HUES64 (cell line): ENCODE measurements around the gene BARX2.

Experiments
- H3K27ac ChIP-seq: 2 replicates; pipeline ENCODE4 v1.7.0; 2013; ENCODE audit warnings: low read depth, low read length, inconsistent platforms
- H3K27me3 ChIP-seq: 2 replicates; pipeline ENCODE4 v1.6.1; 2013; ENCODE audit warnings: mild to moderate bottlenecking, low read length; ENCODE audit not compliant: insufficient read depth
- H3K36me3 ChIP-seq: 2 replicates; pipeline ENCODE4 v1.6.1; 2013; ENCODE audit warnings: mild to moderate bottlenecking, low read length; ENCODE audit not compliant: insufficient read depth
- H3K4me1 ChIP-seq: 2 replicates; pipeline ENCODE4 v1.6.1; 2013; ENCODE audit warnings: mild to moderate bottlenecking, low read length, moderate library complexity; ENCODE audit not compliant: insufficient read depth
- H3K4me3 ChIP-seq: 2 replicates; pipeline ENCODE4 v1.5.1; 2013; ENCODE audit warnings: mild to moderate bottlenecking, low read length, moderate library complexity
- H3K9ac ChIP-seq: 2 replicates; pipeline ENCODE4 v1.6.1; 2013; ENCODE audit warnings: mild to moderate bottlenecking, low read depth, low read length
- H3K9me3 ChIP-seq: 2 replicates; pipeline ENCODE4 v1.6.1; 2013; ENCODE audit warnings: low read depth, low read length; ENCODE audit not compliant: insufficient read depth
- WGBS: fragments of 150-250, 120-280 bp; methylation state at CpG from one replicate; pipeline ENCODE4 v1.1.7; 2013; ENCODE audit warnings: missing lambda C conversion rate; 5-methylcytosine and 5-hydroxymethylcytosine counted together

The BARX2 gene

DNA sequence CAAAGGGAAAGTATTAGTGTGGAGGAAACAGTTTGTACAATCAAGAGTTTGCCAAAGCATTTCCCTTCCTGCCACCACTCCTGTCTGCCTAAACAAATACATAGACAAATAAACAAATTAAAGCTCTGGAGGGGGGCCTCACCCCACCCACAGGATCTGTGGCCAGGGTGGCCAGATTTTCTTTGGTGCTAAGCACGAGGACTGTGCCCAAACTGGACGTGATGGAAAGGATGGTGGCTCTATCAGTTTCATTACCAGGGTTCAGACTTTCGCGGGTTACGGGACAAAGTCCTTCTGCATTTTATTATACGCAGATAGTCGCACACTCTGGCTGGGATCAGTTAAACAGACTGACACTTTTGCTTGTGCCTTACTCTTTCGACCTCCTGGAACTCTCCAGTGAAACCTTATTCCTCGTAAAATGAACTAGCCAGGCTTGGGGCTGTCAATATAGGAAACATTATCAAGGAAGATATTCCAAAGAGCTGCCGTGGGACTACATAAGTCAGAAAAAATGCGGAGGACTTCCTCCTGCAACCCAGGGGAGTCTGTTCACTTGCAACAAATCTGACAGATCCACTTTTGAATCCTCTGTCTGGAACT, 11.2 kb downstream of the BARX2 start:
- no peaks in the 10 kb centered on the region for H3K4me1 ChIP-seq
- peaks cover 10% of the 10 kb centered on the region; the same call in 1 of the 2 replicates for H3K27me3 ChIP-seq
- H3K27ac ChIP-seq, result no peak overlapping the region

DNA sequence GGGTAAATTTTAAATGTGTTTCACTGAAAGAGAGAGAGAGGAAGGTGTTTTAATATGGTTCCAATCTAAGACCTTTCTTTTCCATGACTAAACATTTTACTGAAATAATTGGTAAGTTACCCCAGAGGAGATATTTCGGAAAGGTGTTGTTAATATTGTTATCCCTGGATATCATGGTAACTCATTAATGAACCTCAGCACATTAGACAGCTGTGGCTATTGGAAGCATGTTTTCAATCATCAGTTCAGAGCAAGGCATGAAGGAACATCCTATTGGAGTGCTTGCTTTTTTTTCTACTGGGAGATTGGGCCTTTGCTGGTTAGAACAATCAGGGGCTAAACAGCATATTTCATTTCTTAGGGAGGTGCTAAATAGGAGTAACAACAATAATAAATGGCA, 11.8 kb downstream of the BARX2 start:
- H3K4me1 ChIP-seq, result no peaks in the 10 kb centered on the region
- no peak overlapping the region for H3K27ac ChIP-seq
- peaks cover 10% of the 10 kb centered on the region; the same call in 1 of the 2 replicates for H3K27me3 ChIP-seq
- H3K4me3 ChIP-seq, result no peak overlapping the region
- 100% methylated on average over 1 of the region's 1 CpG for WGBS
- no peak overlapping the region for H3K9ac ChIP-seq
- H3K36me3 ChIP-seq, result no peaks in the 10 kb centered on the region
- H3K9me3 ChIP-seq, result no peaks in the 10 kb centered on the region

More for the DNA sequence above, 11.2 kb downstream of the BARX2 start:
- Histone ChIP-seq H3K9me3 (no peaks in the 10 kb centered on the region), H3K36me3 (no peaks in the 10 kb centered on the region), H3K9ac (no peak overlapping the region), H3K4me3 (no peak overlapping the region)
- 92% methylated on average over 11 of the region's 11 CpGs for WGBS

DNA sequence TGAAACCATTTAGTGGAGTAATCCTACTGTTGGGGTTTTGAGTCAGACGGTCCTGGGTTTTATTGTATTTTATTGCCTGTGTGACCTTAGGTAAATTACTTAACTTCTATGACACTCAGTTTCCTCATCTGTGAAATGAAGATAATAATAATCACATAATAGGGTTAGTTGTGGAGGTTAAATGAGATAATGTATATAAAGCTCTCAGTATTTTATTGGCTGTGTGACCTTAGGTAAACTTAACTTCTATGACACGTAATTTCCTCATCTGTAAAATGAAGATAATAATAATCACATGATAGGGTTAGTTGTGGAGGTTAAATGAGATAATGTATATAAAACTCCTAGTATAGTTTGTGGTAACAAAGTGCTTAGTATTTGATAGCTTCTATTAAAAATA, 13.2 kb downstream of the BARX2 start:
- no peaks in the 10 kb centered on the region for H3K4me1 ChIP-seq
- H3K9me3 ChIP-seq, result no peaks in the 10 kb centered on the region
- no peak overlapping the region for H3K4me3 ChIP-seq
- no peak overlapping the region for H3K9ac ChIP-seq
- H3K36me3 ChIP-seq, result no peaks in the 10 kb centered on the region
- H3K27me3 ChIP-seq, result peaks cover 4% of the 10 kb centered on the region; the same call in 1 of the 2 replicates
- H3K27ac ChIP-seq, result no peak overlapping the region
- WGBS, result 78% methylated on average over 1 of the region's 2 CpGs

DNA sequence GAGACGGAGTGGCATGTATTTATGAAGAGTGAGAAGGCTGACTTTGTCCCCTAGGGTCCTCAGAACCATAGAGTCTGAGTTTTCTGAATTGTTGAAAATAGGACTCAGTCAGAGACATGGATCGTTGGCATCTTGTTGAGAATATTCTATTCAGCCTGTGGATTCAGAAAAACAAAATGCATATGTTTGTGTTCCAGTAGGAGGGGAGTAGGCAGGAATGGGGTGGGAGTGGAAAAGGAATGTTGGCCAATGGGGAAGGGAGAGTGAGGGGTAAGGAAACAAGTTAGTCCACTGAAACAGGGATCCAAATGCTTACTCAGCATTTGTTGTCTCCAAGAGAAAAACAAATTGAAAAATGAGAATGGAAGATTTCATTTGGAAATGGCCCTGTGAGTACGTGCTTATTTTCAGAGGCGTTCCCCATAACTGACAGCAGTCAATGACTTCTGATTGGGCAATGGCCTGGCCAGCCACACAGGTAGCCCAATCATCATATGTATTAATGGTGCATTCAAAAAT, 14.7 kb downstream of the BARX2 start:
- H3K27me3 ChIP-seq, result peaks cover 4% of the 10 kb centered on the region; the same call in 1 of the 2 replicates
- H3K9ac ChIP-seq, result no peak overlapping the region
- no peak overlapping the region for H3K27ac ChIP-seq
- no peaks in the 10 kb centered on the region for H3K4me1 ChIP-seq
- 94% methylated on average over 4 of the region's 4 CpGs for WGBS
- H3K36me3 ChIP-seq, result no peaks in the 10 kb centered on the region
- H3K4me3 ChIP-seq, result no peak overlapping the region
- no peaks in the 10 kb centered on the region for H3K9me3 ChIP-seq

DNA sequence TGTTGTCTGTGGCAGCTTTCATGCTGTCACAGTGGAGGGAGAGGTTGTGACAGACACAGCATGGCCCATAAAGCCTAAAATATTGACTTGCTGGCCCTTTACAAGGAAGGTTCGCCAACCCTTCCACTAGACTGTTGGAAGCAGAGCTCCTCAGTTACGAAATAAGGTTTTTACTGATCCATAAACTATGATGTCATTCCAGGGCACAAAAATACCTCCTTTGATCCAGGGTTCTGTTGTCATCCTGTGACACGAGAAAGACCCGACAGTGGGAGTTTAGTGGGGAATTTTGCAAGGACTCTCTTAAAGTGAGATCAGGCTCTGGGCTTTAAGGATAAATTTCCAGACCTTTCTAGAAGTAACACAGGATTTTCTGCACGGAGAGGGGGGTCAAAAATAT, 15.7 kb downstream of the BARX2 start:
- H3K4me3 ChIP-seq, result no peak overlapping the region
- no peaks in the 10 kb centered on the region for H3K9me3 ChIP-seq
- no peaks in the 10 kb centered on the region for H3K36me3 ChIP-seq
- WGBS, result 87% methylated on average over 5 of the region's 5 CpGs
- H3K27ac ChIP-seq, result no peak overlapping the region
- 0 out of 2 replicates have a peak, but pooled peaks cover 1% of the 10 kb centered on the region for H3K27me3 ChIP-seq
- H3K4me1 ChIP-seq, result no peaks in the 10 kb centered on the region
- no peak overlapping the region for H3K9ac ChIP-seq

DNA sequence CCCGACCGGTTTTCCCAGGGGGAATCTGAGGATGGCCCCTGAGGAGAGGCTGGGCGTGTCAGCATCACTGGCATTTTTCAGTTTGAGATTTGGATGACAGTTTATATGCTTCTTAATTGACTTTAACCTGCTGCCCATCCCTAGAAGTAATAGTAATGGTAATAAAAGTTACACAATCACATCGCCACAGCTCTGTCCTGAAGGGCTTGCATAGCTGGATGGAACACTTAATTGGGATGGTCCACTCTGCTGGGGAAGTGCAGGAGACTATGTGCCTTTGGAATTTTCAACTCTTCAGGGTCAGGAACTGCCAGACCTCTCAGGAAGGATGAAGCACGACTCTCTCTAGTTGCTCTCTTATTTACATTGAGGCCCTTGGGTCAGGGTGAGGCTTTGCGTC, 16.2 kb downstream of the BARX2 start:
- Histone ChIP-seq H3K9me3 (no peaks in the 10 kb centered on the region), H3K4me3 (no peak overlapping the region), H3K9ac (no peak overlapping the region), H3K36me3 (no peaks in the 10 kb centered on the region), H3K27ac (no peak overlapping the region), H3K27me3 (no peaks in the 10 kb centered on the region), H3K4me1 (no peaks in the 10 kb centered on the region)
- 88% methylated on average over 6 of the region's 6 CpGs for whole genome bisulfite sequencing

DNA sequence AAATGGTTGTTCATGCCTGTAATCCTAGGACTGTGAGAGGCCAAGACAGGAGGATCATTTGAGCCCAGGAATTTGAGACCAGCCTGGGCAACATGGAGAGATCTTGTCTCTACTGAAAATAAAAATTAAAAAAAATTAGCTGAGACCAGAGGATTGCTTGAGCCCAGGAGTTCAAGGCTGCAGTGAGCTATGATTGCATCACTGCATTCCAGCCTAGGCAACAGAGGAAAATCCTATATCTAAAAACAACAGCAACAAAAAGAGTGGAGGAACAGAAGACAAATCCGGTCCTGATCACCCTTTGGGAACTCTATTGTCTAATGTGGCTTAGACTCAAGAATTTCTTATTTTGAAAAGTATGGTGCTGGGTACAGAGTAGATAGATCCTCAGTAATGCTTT, 17.3 kb downstream of the BARX2 start:
- Histone ChIP-seq H3K9me3 (no peaks in the 10 kb centered on the region), H3K36me3 (no peaks in the 10 kb centered on the region), H3K27ac (no peak overlapping the region), H3K27me3 (no peaks in the 10 kb centered on the region), H3K9ac (no peak overlapping the region), H3K4me3 (no peak overlapping the region), H3K4me1 (no peaks in the 10 kb centered on the region)
- WGBS, result 88% methylated on average over 1 of the region's 1 CpG

DNA sequence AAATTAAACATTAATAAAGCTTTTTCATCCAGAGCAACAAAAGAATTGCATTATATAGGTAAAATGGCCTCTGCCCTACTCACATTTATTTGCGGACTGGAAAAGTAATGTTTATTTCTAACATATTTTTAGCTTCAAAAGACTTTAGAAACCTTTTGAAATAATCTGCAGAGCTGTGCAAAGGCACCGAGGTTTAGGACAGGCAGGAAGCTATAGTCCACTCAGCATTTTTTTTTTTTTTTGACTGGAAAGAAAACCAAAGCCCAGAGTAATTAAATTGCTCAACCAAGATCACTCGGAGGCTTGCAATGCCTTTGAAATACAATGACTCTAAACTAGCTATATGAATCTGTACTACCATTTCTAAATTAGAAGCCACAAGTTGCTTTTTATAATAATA, 19.1 kb downstream of the BARX2 start:
- Histone ChIP-seq H3K4me3 (no peak overlapping the region), H3K27ac (no peak overlapping the region), H3K27me3 (no peaks in the 10 kb centered on the region), H3K9me3 (no peaks in the 10 kb centered on the region), H3K9ac (no peak overlapping the region), H3K36me3 (no peaks in the 10 kb centered on the region), H3K4me1 (no peaks in the 10 kb centered on the region)
- WGBS, result 93% methylated on average over 2 of the region's 3 CpGs

DNA sequence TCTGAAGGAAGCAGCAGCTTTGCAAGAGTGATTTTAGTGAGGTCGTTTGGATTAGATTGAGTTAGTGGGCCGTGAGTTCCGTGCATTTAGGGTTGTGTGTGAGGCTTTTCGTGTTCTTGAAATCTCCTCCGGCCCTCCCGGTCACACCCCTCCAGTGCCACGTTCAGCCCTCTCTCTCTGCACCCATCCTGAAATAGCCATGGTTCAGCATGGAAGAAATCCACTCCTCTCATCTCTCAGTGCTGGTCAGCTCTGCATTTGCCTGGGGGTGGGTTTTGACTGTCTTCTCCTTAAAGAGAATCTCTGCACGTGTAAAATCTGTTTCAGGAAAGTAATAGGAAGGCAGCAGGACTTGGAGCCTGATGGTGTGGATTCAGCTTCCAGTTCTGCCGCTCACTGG, 19.8 kb downstream of the BARX2 start:
- WGBS, result 80% methylated on average over 9 of the region's 9 CpGs
- Histone ChIP-seq H3K9me3 (no peaks in the 10 kb centered on the region), H3K36me3 (no peaks in the 10 kb centered on the region), H3K4me1 (no peaks in the 10 kb centered on the region), H3K27ac (no peak overlapping the region), H3K27me3 (no peaks in the 10 kb centered on the region), H3K4me3 (no peak overlapping the region), H3K9ac (no peak overlapping the region)

DNA sequence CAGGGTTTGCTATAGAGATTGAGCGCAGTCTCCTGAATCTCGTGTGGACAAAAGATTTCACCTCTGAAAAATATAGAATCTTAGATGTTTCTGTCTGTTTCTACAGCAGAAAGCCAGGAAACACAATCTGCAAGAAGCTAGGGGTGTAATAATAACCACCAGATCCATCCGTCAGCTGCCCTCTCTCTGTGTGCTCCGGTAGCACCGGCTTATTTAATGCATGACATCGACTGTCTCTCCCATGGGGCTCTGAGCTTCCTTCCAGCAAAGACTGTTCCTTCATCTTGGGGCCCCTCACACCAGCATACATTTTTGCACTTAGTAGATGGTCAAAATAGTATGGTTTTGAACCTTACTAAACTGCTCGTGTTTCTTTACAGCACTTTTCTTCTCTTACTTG, 20.2 kb downstream of the BARX2 start:
- no peaks in the 10 kb centered on the region for H3K27me3 ChIP-seq
- no peaks in the 10 kb centered on the region for H3K9me3 ChIP-seq
- H3K4me1 ChIP-seq, result no peaks in the 10 kb centered on the region
- no peak overlapping the region for H3K27ac ChIP-seq
- H3K9ac ChIP-seq, result no peak overlapping the region
- no peak overlapping the region for H3K4me3 ChIP-seq
- H3K36me3 ChIP-seq, result no peaks in the 10 kb centered on the region
- 95% methylated on average over 6 of the region's 7 CpGs for WGBS

DNA sequence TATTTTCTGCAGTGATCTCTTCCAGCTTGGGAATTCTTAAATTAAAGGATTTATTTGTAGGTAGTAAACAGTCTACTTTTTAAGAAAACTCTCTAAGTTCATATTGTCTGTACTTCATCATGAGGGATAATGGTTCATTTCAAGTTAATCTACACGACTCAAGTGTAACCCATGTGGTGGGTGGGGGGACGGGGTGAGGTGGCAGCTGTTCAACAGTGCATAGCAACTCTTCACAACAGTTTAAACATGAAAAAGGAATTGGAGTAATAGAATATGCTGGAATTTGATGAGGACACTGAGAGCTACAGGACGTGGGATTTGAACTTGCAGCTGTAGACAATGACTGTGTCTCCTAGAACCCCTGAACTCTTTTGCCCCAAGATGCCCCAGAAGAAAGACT, 20.8 kb downstream of the BARX2 start:
- no peaks in the 10 kb centered on the region for H3K27me3 ChIP-seq
- H3K36me3 ChIP-seq, result no peaks in the 10 kb centered on the region
- H3K9ac ChIP-seq, result no peak overlapping the region
- WGBS, result 96% methylated on average over 3 of the region's 3 CpGs
- no peaks in the 10 kb centered on the region for H3K4me1 ChIP-seq
- H3K4me3 ChIP-seq, result no peak overlapping the region
- H3K9me3 ChIP-seq, result no peaks in the 10 kb centered on the region
- no peak overlapping the region for H3K27ac ChIP-seq
